ENCODE results near the gene MRC2. TPM values are rescaled to one million over a fixed set of nuclear protein-coding genes. Genes with fewer than 3 reads are reported as not detected.

The MRC2 gene
- polyA plus RNA-seq, 2 of the 4 experiments (the other 2 are of a cell fraction): 20.2 to 57.3 TPM

DNA sequence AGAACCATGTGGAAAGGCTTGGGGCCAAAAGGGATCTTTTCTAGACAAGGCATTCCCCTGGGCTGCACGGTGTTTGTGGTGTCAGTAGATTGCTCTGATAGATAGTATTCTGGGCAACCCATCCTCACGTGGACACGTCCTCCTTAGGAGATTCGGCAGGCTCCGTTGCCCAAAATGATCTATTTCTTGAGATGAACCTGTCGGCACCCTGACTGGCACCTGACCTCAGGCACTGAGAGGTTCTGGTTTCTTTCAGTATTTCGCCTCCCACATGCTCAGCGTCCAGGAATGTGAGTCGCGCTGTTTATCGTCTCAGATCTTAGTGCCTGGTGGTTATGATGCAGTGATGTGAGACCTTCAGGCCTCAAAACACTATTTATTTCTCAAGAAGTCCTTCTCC, 91.0 kb downstream of the MRC2 start:
- Histone ChIP-seq H3K9me3 (no peaks in the 10 kb centered on the region), H3K4me3 (no peak overlapping the region), H3K27ac (no peak overlapping the region; a peak in 1 of 6 replicates), H3K4me1 (peaks cover 18% of the 10 kb centered on the region; the same call in 1 of the 3 replicates), H3K4me2 (no peak overlapping the region)
- ChIA-PET CTCF (interaction anchor here (1.3 kb wide), 1 partner anchor 14 kb away, joined by 3 read pairs; no protein-coding TSS in a partner anchor), POLR2A (no interaction called here)
- 89% methylated on average over 11 of the region's 11 CpGs for WGBS (ENCODE audit: missing lambda C conversion rate)
- DNase-seq (ENCODE audit: low read depth in 1 of 2, low spot score in 1 of 2) (no peak), ATAC-seq (no peak), FAIRE-seq (no peak)
- TF ChIP-seq ZC3H11A (IDR thresholded peaks at IDR 0.05) (no peak), EHMT2 (IDR thresholded peaks at IDR 0.05; ENCODE audit: low read depth) (no peak), FOXS1 (CRISPR knock-in tag; IDR thresholded peaks at IDR 0.05) (no peak), HOXB5 (CRISPR knock-in tag; IDR thresholded peaks at IDR 0.05) (no peak), ZNF302 (CRISPR knock-in tag; IDR thresholded peaks at IDR 0.05) (no peak), GATA3 (IDR thresholded peaks at IDR 0.05; ENCODE audit: borderline replicate concordance) (no peak), POLR2A (IDR thresholded peaks at IDR 0.05; ENCODE audit: low read length) (no peak), KDM5A (IDR thresholded peaks at IDR 0.05) (no peak), ESRRA (IDR thresholded peaks at IDR 0.05; ENCODE audit: borderline replicate concordance, low read length) (no peak), HDAC2 (IDR thresholded peaks at IDR 0.05) (no peak), NPAS2 (CRISPR knock-in tag; IDR thresholded peaks at IDR 0.05; ENCODE audit: borderline replicate concordance) (no peak), RAD21 (conservative IDR thresholded peaks at IDR 0.05 in 1 of 2, IDR thresholded peaks at IDR 0.05 in 1 of 2) (no peak), KDM1A (IDR thresholded peaks at IDR 0.05; ENCODE audit: low read depth) (no peak), FOSL2 (IDR thresholded peaks at IDR 0.05) (no peak), FOSL2 (CRISPR knock-in tag; IDR thresholded peaks at IDR 0.05) (no peak), CHD4 (IDR thresholded peaks at IDR 0.05; ENCODE audit: borderline replicate concordance) (no peak)
- TF ChIP-seq, protein P1, sequence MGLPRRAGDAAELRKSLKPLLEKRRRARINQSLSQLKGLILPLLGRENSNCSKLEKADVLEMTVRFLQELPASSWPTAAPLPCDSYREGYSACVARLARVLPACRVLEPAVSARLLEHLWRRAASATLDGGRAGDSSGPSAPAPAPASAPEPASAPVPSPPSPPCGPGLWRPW (IDR thresholded peaks at IDR 0.05): no peak
- TF ChIP-seq, protein P2, sequence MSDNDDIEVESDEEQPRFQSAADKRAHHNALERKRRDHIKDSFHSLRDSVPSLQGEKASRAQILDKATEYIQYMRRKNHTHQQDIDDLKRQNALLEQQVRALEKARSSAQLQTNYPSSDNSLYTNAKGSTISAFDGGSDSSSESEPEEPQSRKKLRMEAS (IDR thresholded peaks at IDR 0.05): no peak
- TF ChIP-seq, protein P3, sequence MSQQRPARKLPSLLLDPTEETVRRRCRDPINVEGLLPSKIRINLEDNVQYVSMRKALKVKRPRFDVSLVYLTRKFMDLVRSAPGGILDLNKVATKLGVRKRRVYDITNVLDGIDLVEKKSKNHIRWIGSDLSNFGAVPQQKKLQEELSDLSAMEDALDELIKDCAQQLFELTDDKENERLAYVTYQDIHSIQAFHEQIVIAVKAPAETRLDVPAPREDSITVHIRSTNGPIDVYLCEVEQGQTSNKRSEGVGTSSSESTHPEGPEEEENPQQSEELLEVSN (IDR thresholded peaks at IDR 0.05; ENCODE audit: borderline replicate concordance, low read depth): no peak
- TF ChIP-seq, protein P4, sequence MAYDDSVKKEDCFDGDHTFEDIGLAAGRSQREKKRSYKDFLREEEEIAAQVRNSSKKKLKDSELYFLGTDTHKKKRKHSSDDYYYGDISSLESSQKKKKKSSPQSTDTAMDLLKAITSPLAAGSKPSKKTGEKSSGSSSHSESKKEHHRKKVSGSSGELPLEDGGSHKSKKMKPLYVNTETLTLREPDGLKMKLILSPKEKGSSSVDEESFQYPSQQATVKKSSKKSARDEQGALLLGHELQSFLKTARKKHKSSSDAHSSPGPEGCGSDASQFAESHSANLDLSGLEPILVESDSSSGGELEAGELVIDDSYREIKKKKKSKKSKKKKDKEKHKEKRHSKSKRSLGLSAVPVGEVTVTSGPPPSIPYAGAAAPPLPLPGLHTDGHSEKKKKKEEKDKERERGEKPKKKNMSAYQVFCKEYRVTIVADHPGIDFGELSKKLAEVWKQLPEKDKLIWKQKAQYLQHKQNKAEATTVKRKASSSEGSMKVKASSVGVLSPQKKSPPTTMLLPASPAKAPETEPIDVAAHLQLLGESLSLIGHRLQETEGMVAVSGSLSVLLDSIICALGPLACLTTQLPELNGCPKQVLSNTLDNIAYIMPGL (CRISPR knock-in tag; IDR thresholded peaks at IDR 0.05; ENCODE audit: borderline replicate concordance): no peak

DNA sequence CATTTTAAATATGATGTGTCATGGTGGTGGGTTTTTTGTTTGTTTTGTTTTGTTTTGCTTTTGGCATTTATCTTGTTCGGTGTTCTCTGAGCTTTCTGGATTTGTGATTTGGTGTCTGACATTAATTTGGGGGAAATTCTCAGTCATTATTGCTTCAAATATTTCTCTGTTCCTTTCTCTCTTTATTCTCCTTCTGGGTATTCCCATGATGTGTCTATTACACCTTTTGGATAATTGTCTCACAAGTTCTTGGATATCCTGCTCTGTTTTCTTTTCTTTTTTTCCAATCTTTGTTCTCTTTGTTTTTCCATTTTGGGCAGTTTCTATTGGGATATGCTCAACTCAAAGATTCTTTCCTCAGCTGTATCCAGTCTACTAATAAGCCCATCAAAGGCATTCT, 92.1 kb downstream of the MRC2 start:
- TF ChIP-seq POLR2AphosphoS2 (conservative IDR thresholded peaks at IDR 0.05; ENCODE audit: low read length) (no peak), CBX2 (IDR thresholded peaks at IDR 0.05; ENCODE audit: borderline replicate concordance, low read depth) (no peak), ZSCAN20 (CRISPR knock-in tag; IDR thresholded peaks at IDR 0.05) (no peak), CHD4 (IDR thresholded peaks at IDR 0.05; ENCODE audit: borderline replicate concordance) (no peak), JUNB (IDR thresholded peaks at IDR 0.05) (no peak), CBX8 (IDR thresholded peaks at IDR 0.05) (no peak), MAZ (IDR thresholded peaks at IDR 0.05; ENCODE audit: borderline replicate concordance, low read depth, low read length) (no peak), TFCP2L1 (CRISPR knock-in tag; IDR thresholded peaks at IDR 0.05) (no peak), SMC3 (IDR thresholded peaks at IDR 0.05) (no peak), ESRRA (IDR thresholded peaks at IDR 0.05; ENCODE audit: borderline replicate concordance, low read length) (no peak), FOSB (CRISPR knock-in tag; IDR thresholded peaks at IDR 0.05) (no peak)
- TF ChIP-seq, protein P5, sequence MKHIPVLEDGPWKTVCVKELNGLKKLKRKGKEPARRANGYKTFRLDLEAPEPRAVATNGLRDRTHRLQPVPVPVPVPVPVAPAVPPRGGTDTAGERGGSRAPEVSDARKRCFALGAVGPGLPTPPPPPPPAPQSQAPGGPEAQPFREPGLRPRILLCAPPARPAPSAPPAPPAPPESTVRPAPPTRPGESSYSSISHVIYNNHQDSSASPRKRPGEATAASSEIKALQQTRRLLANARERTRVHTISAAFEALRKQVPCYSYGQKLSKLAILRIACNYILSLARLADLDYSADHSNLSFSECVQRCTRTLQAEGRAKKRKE (CRISPR knock-in tag; IDR thresholded peaks at IDR 0.05; ENCODE audit: low read depth): no peak
- TF ChIP-seq, protein P6, sequence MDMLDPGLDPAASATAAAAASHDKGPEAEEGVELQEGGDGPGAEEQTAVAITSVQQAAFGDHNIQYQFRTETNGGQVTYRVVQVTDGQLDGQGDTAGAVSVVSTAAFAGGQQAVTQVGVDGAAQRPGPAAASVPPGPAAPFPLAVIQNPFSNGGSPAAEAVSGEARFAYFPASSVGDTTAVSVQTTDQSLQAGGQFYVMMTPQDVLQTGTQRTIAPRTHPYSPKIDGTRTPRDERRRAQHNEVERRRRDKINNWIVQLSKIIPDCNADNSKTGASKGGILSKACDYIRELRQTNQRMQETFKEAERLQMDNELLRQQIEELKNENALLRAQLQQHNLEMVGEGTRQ (IDR thresholded peaks at IDR 0.05): no peak
- TF ChIP-seq, protein P7, sequence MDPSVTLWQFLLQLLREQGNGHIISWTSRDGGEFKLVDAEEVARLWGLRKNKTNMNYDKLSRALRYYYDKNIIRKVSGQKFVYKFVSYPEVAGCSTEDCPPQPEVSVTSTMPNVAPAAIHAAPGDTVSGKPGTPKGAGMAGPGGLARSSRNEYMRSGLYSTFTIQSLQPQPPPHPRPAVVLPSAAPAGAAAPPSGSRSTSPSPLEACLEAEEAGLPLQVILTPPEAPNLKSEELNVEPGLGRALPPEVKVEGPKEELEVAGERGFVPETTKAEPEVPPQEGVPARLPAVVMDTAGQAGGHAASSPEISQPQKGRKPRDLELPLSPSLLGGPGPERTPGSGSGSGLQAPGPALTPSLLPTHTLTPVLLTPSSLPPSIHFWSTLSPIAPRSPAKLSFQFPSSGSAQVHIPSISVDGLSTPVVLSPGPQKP (IDR thresholded peaks at IDR 0.05; ENCODE audit: low read depth, low read length): no peak
- FAIRE-seq: no peak
- WGBS (ENCODE audit: missing lambda C conversion rate): 95% methylated on average over 1 of the region's 1 CpG
- no peak overlapping the region for H3K4me3 ChIP-seq
- H3K4me2 ChIP-seq: no peak overlapping the region
- H3K27ac ChIP-seq: no peak overlapping the region
- H3K9me3 ChIP-seq: no peaks in the 10 kb centered on the region
- peaks cover 13% of the 10 kb centered on the region; the same call in 1 of the 3 replicates for H3K4me1 ChIP-seq
- no peak for DNase-seq (ENCODE audit: low read depth in 1 of 2, low spot score in 1 of 2)
- no peak for ATAC-seq
- POLR2A ChIA-PET: no interaction called here
- CTCF ChIA-PET: interaction anchor here (0.6 to 2.2 kb wide), 10 partner anchors 9 to 248 kb away, joined by 3 to 10 read pairs (median 4); no protein-coding TSS in a partner anchor

All from A549 (cell line).